DOHH2 (cell line): ENCODE data around the gene C17orf107.

Experiments used
- H3F3A ChIP-seq: fragments of 200-600 bp; sonication (generic), shearing (Covaris generic); 2 replicates; pipeline ENCODE4 v1.6.0; 2016; ENCODE audit warnings: antibody characterized with exemption, mild to moderate bottlenecking; ENCODE audit not compliant: control insufficient read depth, insufficient read depth
- H3K27ac ChIP-seq: fragments of 200-600 bp; sonication (generic); 2 replicates; pipeline ENCODE4 v1.5.1; 2014; ENCODE audit warnings: low read depth, mild to moderate bottlenecking, low read length, moderate library complexity
- H3K27me3 ChIP-seq: fragments of 200-600 bp; sonication (generic); 2 replicates; pipeline ENCODE4 v1.6.1; 2014; ENCODE audit warnings: mild to moderate bottlenecking, low read length, mixed read lengths; ENCODE audit not compliant: control insufficient read depth
- H3K36me3 ChIP-seq: fragments of 200-600 bp; sonication (generic); 2 replicates; pipeline ENCODE4 v1.6.1; 2014; ENCODE audit warnings: mild to moderate bottlenecking, low read length, moderate library complexity, mixed read lengths; ENCODE audit not compliant: control insufficient read depth
- H3K4me1 ChIP-seq: fragments of 200-600 bp; sonication (generic); 2 replicates; pipeline ENCODE4 v1.6.1; 2014; ENCODE audit warnings: mild to moderate bottlenecking, low read length, mixed read lengths; ENCODE audit not compliant: control insufficient read depth
- H3K4me2 ChIP-seq: fragments of 200-600 bp; sonication (generic); 2 replicates; pipeline ENCODE4 v1.6.0; 2014; ENCODE audit warnings: mild to moderate bottlenecking, low read length, moderate library complexity
- H3K4me3 ChIP-seq: fragments of 200-600 bp; sonication (generic); 2 replicates; pipeline ENCODE4 v1.5.1; 2014; ENCODE audit warnings: mild to moderate bottlenecking, low read length, mixed read lengths
- H3K79me2 ChIP-seq: fragments of 200-600 bp; sonication (generic); 2 replicates; pipeline ENCODE4 v1.6.1; 2014; ENCODE audit warnings: mild to moderate bottlenecking, low read length, mixed read lengths; ENCODE audit not compliant: control insufficient read depth
- H3K9me2 ChIP-seq: fragments of 200-600 bp; sonication (generic); replicated peaks from 2 replicates; pipeline ENCODE4 v1.6.1; 2014; ENCODE audit warnings: mild to moderate bottlenecking, low read length, mixed read lengths; ENCODE audit not compliant: control insufficient read depth
- H3K9me3 ChIP-seq: fragments of 200-600 bp; sonication (generic); 2 replicates; pipeline ENCODE4 v1.6.1; 2014; ENCODE audit warnings: antibody characterized with exemption, low read length, mixed read lengths; ENCODE audit not compliant: control insufficient read depth, insufficient read depth
- H4K20me1 ChIP-seq: fragments of 200-600 bp; sonication (generic); 2 replicates; pipeline ENCODE4 v1.6.0; 2014; ENCODE audit warnings: low read depth, mild to moderate bottlenecking, antibody characterized with exemption, low read length, moderate library complexity; ENCODE audit not compliant: control insufficient read depth, insufficient read depth
- EZH2phosphoT487 ChIP-seq: fragments of 200-600 bp; sonication (generic); IDR thresholded peaks from 2 replicates; pipeline ENCODE4 v1.6.1; 2017; ENCODE audit warnings: borderline replicate concordance, mild to moderate bottlenecking, antibody characterized with exemption, low read length, moderate library complexity, mixed read lengths
- TF ChIP-seq, protein P1 (sequence below): fragments of 200-600 bp; sonication (generic); IDR thresholded peaks from one replicate; pipeline ENCODE4 v1.5.1; 2014; ENCODE audit warnings: antibody characterized with exemption, mild to moderate bottlenecking, low read depth, low read length; ENCODE audit not compliant: poor library complexity, severe bottlenecking

Gene C17orf107

DNA sequence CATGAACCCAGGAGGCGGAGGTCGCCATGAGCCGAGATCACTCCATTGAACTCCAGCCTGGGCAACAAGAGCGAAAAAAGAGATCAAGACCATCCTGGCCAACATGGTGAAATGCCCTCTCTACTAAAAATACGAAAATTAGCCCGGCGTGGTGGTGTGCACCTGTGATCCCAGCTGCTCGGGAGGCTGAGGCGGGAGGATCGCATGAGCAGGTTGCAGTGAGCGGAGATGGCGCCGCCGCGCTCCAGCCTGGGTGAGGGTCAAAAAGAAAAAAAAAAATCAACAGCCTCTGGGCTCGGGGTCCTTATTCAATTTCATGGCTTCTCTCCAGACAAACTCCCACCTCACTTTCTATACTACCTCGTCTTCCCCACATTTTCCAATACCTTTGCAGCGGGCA, 29.5 kb downstream of the C17orf107 start:
- no peaks in the 10 kb centered on the region for H3F3A ChIP-seq
- no peaks in the 10 kb centered on the region for H4K20me1 ChIP-seq
- no peaks in the 10 kb centered on the region for H3K27me3 ChIP-seq
- H3K4me2 ChIP-seq: no peak overlapping the region
- TF ChIP-seq, protein P1, sequence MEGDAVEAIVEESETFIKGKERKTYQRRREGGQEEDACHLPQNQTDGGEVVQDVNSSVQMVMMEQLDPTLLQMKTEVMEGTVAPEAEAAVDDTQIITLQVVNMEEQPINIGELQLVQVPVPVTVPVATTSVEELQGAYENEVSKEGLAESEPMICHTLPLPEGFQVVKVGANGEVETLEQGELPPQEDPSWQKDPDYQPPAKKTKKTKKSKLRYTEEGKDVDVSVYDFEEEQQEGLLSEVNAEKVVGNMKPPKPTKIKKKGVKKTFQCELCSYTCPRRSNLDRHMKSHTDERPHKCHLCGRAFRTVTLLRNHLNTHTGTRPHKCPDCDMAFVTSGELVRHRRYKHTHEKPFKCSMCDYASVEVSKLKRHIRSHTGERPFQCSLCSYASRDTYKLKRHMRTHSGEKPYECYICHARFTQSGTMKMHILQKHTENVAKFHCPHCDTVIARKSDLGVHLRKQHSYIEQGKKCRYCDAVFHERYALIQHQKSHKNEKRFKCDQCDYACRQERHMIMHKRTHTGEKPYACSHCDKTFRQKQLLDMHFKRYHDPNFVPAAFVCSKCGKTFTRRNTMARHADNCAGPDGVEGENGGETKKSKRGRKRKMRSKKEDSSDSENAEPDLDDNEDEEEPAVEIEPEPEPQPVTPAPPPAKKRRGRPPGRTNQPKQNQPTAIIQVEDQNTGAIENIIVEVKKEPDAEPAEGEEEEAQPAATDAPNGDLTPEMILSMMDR: no peak
- no peak for TF ChIP-seq EZH2phosphoT487
- H3K4me1 ChIP-seq: no peaks in the 10 kb centered on the region
- H3K36me3 ChIP-seq: no peaks in the 10 kb centered on the region
- H3K79me2 ChIP-seq: no peaks in the 10 kb centered on the region
- H3K4me3 ChIP-seq: no peak overlapping the region
- H3K9me2 ChIP-seq: no peaks in the 10 kb centered on the region
- H3K27ac ChIP-seq: no peak overlapping the region
- H3K9me3 ChIP-seq: no peaks in the 10 kb centered on the region

DNA sequence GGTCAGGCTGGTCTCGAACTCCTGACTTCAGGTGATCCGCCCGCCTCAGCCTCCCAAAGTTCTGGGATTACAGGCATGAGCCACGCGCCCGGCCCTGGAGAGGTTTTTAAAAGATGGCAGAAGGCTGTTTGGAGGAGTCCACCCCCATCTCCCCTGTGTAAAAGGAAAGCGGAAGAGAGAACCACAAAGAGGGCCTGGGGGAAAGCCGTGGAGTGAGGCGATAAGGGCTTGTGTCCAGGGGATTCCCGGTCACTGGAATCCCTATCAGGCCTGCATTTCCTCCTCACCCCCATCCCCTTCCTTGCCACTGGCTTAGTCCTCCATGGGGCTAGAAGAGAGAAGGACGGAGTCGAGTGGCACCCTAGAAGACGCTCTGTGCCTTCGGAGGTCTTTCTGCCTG, 32.6 kb downstream of the C17orf107 start, which contains the start of gene GP1BA:
Gene GP1BA (plus strand): TSS at position 315 of the 400 bp plus-strand sequence. CDS start 328 bp downstream, outside the sequence.
- Histone ChIP-seq H3K27me3 (no peaks in the 10 kb centered on the region), H3K4me3 (no peak within 1 kb of the TSS), H3K9me2 (no peaks in the 10 kb centered on the region), H3K4me2 (no peak within 1 kb of the TSS), H3K79me2 (no peaks in the 10 kb centered on the region), H3K36me3 (peaks cover 17% of the 10 kb centered on the region), H3K27ac (no peak within 1 kb of the TSS), H3F3A (no peaks in the 10 kb centered on the region), H4K20me1 (no peaks in the 10 kb centered on the region; the same call in 1 of the 2 replicates), H3K4me1 (peaks cover 11% of the 10 kb centered on the region), H3K9me3 (no peaks in the 10 kb centered on the region)
- TF ChIP-seq, protein P1: no peak
- TF ChIP-seq EZH2phosphoT487: no peak

DNA sequence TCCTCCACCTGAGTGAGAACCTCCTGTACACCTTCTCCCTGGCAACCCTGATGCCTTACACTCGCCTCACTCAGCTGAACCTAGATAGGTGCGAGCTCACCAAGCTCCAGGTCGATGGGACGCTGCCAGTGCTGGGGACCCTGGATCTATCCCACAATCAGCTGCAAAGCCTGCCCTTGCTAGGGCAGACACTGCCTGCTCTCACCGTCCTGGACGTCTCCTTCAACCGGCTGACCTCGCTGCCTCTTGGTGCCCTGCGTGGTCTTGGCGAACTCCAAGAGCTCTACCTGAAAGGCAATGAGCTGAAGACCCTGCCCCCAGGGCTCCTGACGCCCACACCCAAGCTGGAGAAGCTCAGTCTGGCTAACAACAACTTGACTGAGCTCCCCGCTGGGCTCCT, 33.4 kb downstream of the C17orf107 start:
- no peak overlapping the region for H3K4me2 ChIP-seq
- H3F3A ChIP-seq: no peaks in the 10 kb centered on the region
- TF ChIP-seq, protein P1: no peak
- TF ChIP-seq EZH2phosphoT487: no peak
- H4K20me1 ChIP-seq: no peaks in the 10 kb centered on the region; the same call in 1 of the 2 replicates
- peaks cover 11% of the 10 kb centered on the region for H3K4me1 ChIP-seq
- H3K27ac ChIP-seq: no peak overlapping the region
- H3K79me2 ChIP-seq: peaks cover 2% of the 10 kb centered on the region
- no peaks in the 10 kb centered on the region for H3K27me3 ChIP-seq
- no peaks in the 10 kb centered on the region for H3K9me3 ChIP-seq
- no peaks in the 10 kb centered on the region for H3K9me2 ChIP-seq
- peaks cover 25% of the 10 kb centered on the region for H3K36me3 ChIP-seq
- no peak overlapping the region for H3K4me3 ChIP-seq

DNA sequence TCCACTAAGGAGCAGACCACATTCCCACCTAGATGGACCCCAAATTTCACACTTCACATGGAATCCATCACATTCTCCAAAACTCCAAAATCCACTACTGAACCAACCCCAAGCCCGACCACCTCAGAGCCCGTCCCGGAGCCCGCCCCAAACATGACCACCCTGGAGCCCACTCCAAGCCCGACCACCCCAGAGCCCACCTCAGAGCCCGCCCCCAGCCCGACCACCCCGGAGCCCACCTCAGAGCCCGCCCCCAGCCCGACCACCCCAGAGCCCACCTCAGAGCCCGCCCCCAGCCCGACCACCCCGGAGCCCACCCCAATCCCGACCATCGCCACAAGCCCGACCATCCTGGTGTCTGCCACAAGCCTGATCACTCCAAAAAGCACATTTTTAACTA, 34.3 kb downstream of the C17orf107 start:
- Histone ChIP-seq H3K27ac (no peak overlapping the region), H4K20me1 (no peaks in the 10 kb centered on the region; the same call in 1 of the 2 replicates), H3K79me2 (peaks cover 11% of the 10 kb centered on the region), H3K4me3 (no peak overlapping the region), H3K4me2 (no peak overlapping the region), H3F3A (no peaks in the 10 kb centered on the region), H3K9me3 (no peaks in the 10 kb centered on the region), H3K36me3 (peaks cover 34% of the 10 kb centered on the region), H3K4me1 (peaks cover 19% of the 10 kb centered on the region), H3K27me3 (no peaks in the 10 kb centered on the region), H3K9me2 (no peaks in the 10 kb centered on the region)
- TF ChIP-seq, protein P1: no peak
- TF ChIP-seq EZH2phosphoT487: no peak
